ENCODE data around the gene WDR88. TPM values are rescaled to one million over a fixed set of nuclear protein-coding genes. Genes with fewer than 3 reads are reported as not detected.

Gene WDR88
- total and polyA plus RNA-seq, 2 of the 8 experiments (the other 6 are each of a cell fraction or from before 2014, with no cell fraction given) = not detected

DNA sequence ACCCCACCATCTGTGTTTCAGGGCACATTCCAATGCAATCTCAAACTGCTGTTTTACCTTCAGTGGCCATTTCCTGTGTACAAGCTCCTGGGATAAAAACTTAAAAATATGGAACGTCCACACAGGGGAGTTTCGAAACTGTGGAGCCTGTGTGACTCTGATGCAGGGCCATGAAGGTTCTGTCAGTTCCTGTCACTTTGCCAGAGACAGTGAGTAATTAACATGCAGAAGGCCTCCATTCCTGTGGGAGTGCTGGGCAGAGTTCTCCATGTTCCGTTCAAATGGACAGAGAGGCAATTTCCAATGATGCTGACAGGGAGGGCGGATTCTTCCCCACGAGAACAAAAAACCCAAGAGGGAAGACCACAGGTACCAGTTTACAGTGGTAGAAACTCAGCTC, 24.4 kb downstream of the WDR88 start (continued):
- TF ChIP-seq CHD7 (IDR thresholded peaks at IDR 0.05; ENCODE audit: insufficient replicate concordance, low read length) (no peak), FOSL1 (IDR thresholded peaks at IDR 0.05; ENCODE audit: insufficient read depth, low read depth, low read length) (no peak), PHF8 (conservative IDR thresholded peaks at IDR 0.05; ENCODE audit: low read depth, low read length) (no peak), RBBP5 (IDR thresholded peaks at IDR 0.05; ENCODE audit: borderline replicate concordance, low read depth, low read length) (no peak)

Data from H1 (cell line).